C4-2B (cell line): ENCODE data around the gene PRKCB.

Experiments
- ZFX ChIP-seq: fragments of 450-650 bp; IDR thresholded peaks from 2 replicates; pipeline ENCODE4 v1.6.1; 2017
- TF ChIP-seq, protein P1 (sequence below): fragments of 450-650 bp; conservative IDR thresholded peaks from 2 replicates; pipeline ENCODE4 v1.5.1; 2017; ENCODE audit warnings: mild to moderate bottlenecking

GRCh38 chr16:23955088-23955487 is 119.3 kb downstream of the PRKCB start:
- TF ChIP-seq, protein P1, sequence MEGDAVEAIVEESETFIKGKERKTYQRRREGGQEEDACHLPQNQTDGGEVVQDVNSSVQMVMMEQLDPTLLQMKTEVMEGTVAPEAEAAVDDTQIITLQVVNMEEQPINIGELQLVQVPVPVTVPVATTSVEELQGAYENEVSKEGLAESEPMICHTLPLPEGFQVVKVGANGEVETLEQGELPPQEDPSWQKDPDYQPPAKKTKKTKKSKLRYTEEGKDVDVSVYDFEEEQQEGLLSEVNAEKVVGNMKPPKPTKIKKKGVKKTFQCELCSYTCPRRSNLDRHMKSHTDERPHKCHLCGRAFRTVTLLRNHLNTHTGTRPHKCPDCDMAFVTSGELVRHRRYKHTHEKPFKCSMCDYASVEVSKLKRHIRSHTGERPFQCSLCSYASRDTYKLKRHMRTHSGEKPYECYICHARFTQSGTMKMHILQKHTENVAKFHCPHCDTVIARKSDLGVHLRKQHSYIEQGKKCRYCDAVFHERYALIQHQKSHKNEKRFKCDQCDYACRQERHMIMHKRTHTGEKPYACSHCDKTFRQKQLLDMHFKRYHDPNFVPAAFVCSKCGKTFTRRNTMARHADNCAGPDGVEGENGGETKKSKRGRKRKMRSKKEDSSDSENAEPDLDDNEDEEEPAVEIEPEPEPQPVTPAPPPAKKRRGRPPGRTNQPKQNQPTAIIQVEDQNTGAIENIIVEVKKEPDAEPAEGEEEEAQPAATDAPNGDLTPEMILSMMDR: no peak
- TF ChIP-seq ZFX: no peak
